Gastrocnemius medialis (tissue), 4 donors: ENCODE measurements around the gene RNF212B. TPM values are rescaled to one million over a fixed set of nuclear protein-coding genes. Genes with fewer than 3 reads are reported as not detected.

Experiments
- ATAC-seq, 2 donors: fragments of 150-250 bp; one replicate each; pipeline ENCODE4 v1.9.1; 2016
- DNase-seq, 2 donors: peaks; one replicate each; pipeline ENCODE4 v3.0.0-alpha.2; 2019
- H3K27ac ChIP-seq, 4 donors: fragments of 200-600 bp; sonication (generic); 1 replicate in 1 of 4; 2 replicates in 3 of 4; pipeline ENCODE4 v1.5.1; 2016 to 2018; ENCODE audit warnings: mild to moderate bottlenecking in 2 of 4, moderate library complexity in 1 of 4
- H3K27me3 ChIP-seq, 3 donors: fragments of 200-600 bp; sonication (generic) in 2 of 3; 1 replicate in 1 of 3; 2 replicates in 2 of 3; pipeline versions ENCODE4 v1.5.1 to v1.6.0; 2016 to 2019; ENCODE audit warnings: mild to moderate bottlenecking in 1 of 3, moderate library complexity in 1 of 3
- H3K36me3 ChIP-seq, 2 donors: fragments of 200-600 bp; sonication (generic) in 1 of 2; one replicate each; pipeline ENCODE4 v1.5.1; 2017 to 2018
- H3K4me1 ChIP-seq, 2 donors: fragments of 200-600 bp; sonication (generic) in 1 of 2; one replicate each; pipeline ENCODE4 v1.5.1; 2016 to 2017; ENCODE audit warnings: mild to moderate bottlenecking in 2 of 2
- H3K4me3 ChIP-seq, 4 donors: fragments of 200-600 bp; sonication (generic) in 3 of 4; 1 replicate in 1 of 4; 2 replicates in 3 of 4; pipeline ENCODE4 v1.5.1; 2016 to 2019; ENCODE audit warnings: mild to moderate bottlenecking in 2 of 4
- H3K9me3 ChIP-seq, 3 donors: fragments of 200-600 bp; sonication (generic) in 2 of 3; 1 replicate in 1 of 3; 2 replicates in 2 of 3; pipeline ENCODE4 v1.5.1; 2016 to 2019
- POLR2A ChIP-seq, 2 donors: fragments of 450-650 bp; IDR thresholded peaks; one replicate each; pipeline ENCODE4 v1.6.1; 2017; ENCODE audit warnings: antibody characterized with exemption in 2 of 2, mild to moderate bottlenecking in 2 of 2, moderate library complexity in 2 of 2
- in situ Hi-C, 4 donors: fragments of 200-750 bp; cut with MboI; loops; one replicate each; pipeline versions ENCODE4 v1.15.0 to v1.8.0; 2017; ENCODE audit warnings: low sequenced_read_pairs in 4 of 4
- intact Hi-C: fragments of 100-400 bp; cut with DNase I; formaldehyde crosslinking; loops from one replicate; pipeline ENCODE4 v1.15.1; 2023; ENCODE audit warnings: low total_unique reads
- total RNA-seq, 4 donors: library from RNA; depleted of rRNA; stranded (reverse); fragments of >200 nt; gene quantifications; one replicate each; pipeline versions ENCODE4 v1.1.0 to v1.2.3, GENCODE V29; 2016
- TF ChIP-seq, protein P1 (sequence below), 5 experiments: fragments of 450-650 bp in 3 of 5; fragments of 200-600 bp in 2 of 5; sonication (generic) in 2 of 5; IDR thresholded peaks in 4 of 5; conservative IDR thresholded peaks in 1 of 5; 1 replicate in 4 of 5; 2 replicates in 1 of 5; pipeline ENCODE4 v1.5.1; 2016 to 2019; ENCODE audit warnings: antibody characterized with exemption in 5 of 5, mild to moderate bottlenecking in 3 of 5, moderate library complexity in 3 of 5

The RNF212B gene
- total RNA-seq, 4 donors from 2014 or later, result not detected

DNA sequence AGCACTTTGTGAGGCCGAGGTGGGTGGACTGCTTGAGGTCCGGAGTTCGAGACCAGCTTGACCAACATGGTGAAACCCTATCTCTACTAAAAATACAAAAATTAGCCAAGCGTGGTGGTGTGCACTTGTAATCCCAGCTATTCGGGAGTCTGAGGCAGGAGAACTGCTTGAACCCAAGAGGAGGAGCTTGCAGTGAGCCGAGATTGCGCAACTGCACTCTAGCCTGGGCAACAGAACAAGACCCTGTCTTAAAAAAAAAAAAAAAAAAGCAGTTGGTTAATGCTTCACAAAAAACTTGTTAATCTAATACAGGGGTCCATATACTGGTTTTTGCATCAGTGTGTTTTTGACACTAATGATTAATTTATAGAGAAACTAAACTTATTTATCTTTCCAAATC lies 35.7 kb upstream of the RNF212B start:
- intact Hi-C loops (no loop called here), in situ Hi-C loops (no loop called here)
- Histone ChIP-seq H3K36me3 (no peaks in the 10 kb centered on the region), H3K4me1 (no peaks in the 10 kb centered on the region), H3K4me3 (no peak overlapping the region), H3K9me3 (no peaks in the 10 kb centered on the region), H3K27ac (no peak overlapping the region), H3K27me3 (no peaks in the 10 kb centered on the region)
- ATAC-seq, result no peak
- no peak for TF ChIP-seq POLR2A (IDR thresholded peaks at IDR 0.05)
- TF ChIP-seq, protein P1, sequence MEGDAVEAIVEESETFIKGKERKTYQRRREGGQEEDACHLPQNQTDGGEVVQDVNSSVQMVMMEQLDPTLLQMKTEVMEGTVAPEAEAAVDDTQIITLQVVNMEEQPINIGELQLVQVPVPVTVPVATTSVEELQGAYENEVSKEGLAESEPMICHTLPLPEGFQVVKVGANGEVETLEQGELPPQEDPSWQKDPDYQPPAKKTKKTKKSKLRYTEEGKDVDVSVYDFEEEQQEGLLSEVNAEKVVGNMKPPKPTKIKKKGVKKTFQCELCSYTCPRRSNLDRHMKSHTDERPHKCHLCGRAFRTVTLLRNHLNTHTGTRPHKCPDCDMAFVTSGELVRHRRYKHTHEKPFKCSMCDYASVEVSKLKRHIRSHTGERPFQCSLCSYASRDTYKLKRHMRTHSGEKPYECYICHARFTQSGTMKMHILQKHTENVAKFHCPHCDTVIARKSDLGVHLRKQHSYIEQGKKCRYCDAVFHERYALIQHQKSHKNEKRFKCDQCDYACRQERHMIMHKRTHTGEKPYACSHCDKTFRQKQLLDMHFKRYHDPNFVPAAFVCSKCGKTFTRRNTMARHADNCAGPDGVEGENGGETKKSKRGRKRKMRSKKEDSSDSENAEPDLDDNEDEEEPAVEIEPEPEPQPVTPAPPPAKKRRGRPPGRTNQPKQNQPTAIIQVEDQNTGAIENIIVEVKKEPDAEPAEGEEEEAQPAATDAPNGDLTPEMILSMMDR (IDR thresholded peaks at IDR 0.05 in 4 of 5, conservative IDR thresholded peaks at IDR 0.05 in 1 of 5), result no peak
- no peak for DNase-seq

DNA sequence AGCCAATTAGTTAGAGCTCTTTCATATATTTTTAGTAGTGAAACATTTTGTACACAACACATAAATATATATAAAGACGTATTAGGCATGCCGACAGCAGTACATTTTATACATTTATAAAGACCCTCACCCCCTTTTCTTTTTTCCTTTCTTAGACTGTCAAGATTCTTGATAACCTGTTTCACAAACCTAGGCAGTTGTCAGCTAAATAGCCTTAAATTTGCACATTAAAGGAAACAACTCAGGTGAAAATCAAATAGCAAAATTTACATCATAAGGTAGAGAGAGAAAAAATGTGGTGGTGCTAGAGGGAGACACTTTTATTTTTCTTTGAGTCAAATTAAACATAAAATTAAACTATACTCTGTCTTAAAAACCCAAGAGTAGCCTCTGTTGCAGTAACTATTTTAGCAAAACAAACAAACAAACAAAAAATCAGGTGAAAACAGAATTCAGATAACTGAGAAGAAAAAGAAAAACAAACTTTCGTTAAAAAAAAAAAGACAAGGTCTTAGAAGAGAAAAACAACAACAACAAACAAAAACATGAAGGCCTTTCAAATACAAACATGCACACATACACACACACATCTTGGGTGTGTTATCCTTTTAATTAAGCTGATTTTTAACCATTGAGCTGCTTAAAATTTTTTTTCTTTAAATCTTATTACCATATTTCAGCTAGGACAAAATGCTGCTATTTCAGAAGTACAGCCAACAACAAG lies 31.2 kb upstream of the RNF212B start:
- no peak overlapping the region for H3K27ac ChIP-seq
- in situ Hi-C loops, result no loop called here
- ATAC-seq (no peak), DNase-seq (no peak)
- H3K27me3 ChIP-seq, result no peaks in the 10 kb centered on the region
- intact Hi-C loops, result no loop called here
- no peaks in the 10 kb centered on the region for H3K4me1 ChIP-seq
- TF ChIP-seq, protein P1 (IDR thresholded peaks at IDR 0.05 in 4 of 5, conservative IDR thresholded peaks at IDR 0.05 in 1 of 5), result no peak
- no peak for TF ChIP-seq POLR2A (IDR thresholded peaks at IDR 0.05)
- H3K9me3 ChIP-seq, result no peaks in the 10 kb centered on the region
- H3K36me3 ChIP-seq, result no peaks in the 10 kb centered on the region
- H3K4me3 ChIP-seq, result no peak overlapping the region

DNA sequence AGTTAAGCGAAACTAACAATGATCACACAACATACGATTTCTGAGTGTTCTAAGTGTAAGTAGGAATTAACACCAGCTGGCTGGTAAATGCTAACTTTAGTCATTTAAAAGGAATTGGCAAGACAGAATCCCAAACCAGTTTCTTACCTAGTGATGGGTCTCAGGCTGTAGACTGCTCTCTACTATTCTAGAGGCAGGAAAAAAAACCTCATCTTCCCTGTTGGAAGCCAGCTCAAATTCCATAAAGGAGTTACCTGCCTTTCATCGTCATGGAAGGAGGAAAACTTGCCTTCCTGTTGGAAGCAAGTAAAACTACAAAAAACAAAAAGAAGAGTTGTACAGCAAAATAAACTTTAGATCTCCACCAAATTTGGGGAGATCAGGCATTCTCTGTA lies 30.6 kb upstream of the RNF212B start:
- Histone ChIP-seq H3K36me3 (no peaks in the 10 kb centered on the region), H3K27me3 (no peaks in the 10 kb centered on the region), H3K4me1 (no peaks in the 10 kb centered on the region), H3K4me3 (no peak overlapping the region), H3K9me3 (no peaks in the 10 kb centered on the region), H3K27ac (no peak overlapping the region)
- DNase-seq (no peak), ATAC-seq (no peak)
- in situ Hi-C loops, result no loop called here
- TF ChIP-seq, protein P1 (IDR thresholded peaks at IDR 0.05 in 4 of 5, conservative IDR thresholded peaks at IDR 0.05 in 1 of 5), result no peak
- intact Hi-C loops, result no loop called here

DNA sequence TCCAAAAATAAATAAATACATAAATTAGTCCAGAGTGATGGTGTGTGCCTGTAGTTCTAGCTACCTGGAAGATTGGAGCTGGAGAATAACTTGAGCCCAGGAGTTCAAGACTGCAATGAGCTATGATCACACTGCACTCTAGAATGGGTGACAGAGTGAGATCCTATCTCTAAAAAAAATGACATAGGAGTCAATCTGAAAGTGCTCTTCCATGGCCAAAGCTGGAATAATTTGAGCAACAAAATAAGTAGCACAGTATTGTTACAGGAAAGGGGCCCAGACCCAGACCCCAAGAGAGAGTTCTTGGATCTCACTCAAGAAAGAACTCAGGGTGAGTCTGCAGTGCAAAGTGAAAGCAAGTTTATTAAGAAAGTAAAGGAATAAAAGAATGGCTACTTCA lies 29.4 kb upstream of the RNF212B start:
- H3K4me3 ChIP-seq, result no peak overlapping the region
- in situ Hi-C loops (no loop called here), intact Hi-C loops (no loop called here)
- H3K36me3 ChIP-seq, result no peaks in the 10 kb centered on the region
- no peak for TF ChIP-seq POLR2A (IDR thresholded peaks at IDR 0.05)
- TF ChIP-seq, protein P1 (IDR thresholded peaks at IDR 0.05 in 4 of 5, conservative IDR thresholded peaks at IDR 0.05 in 1 of 5), result no peak
- ATAC-seq, result no peak
- no peak overlapping the region for H3K27ac ChIP-seq
- DNase-seq, result no peak
- H3K9me3 ChIP-seq, result no peaks in the 10 kb centered on the region
- H3K27me3 ChIP-seq, result no peaks in the 10 kb centered on the region
- H3K4me1 ChIP-seq, result no peaks in the 10 kb centered on the region
